Measurements from ENCODE around the gene MBD6.

GRCh38 chr12:57575771-57576612 is 53.4 kb downstream of the MBD6 start:
- TF ChIP-seq CHD4 (IDR thresholded peaks at IDR 0.05; ENCODE audit: borderline replicate concordance), result no peak
- no peak for TF ChIP-seq KDM1A (IDR thresholded peaks at IDR 0.05; ENCODE audit: low read depth)

All from A549 (cell line).